ENCODE measurements around the gene POLRMT.

GRCh38 chr19:677201-677600 lies 43.9 kb upstream of the POLRMT start:
- TF ChIP-seq SPI1 (IDR thresholded peaks at IDR 0.05; ENCODE audit: low read depth, low read length) (no peak), POLR2AphosphoS5 (IDR thresholded peaks at IDR 0.05; ENCODE audit: low read depth, low read length) (no peak)
